ENCODE results near the gene LARGE1. TPM values are rescaled to one million over a fixed set of nuclear protein-coding genes. Genes with fewer than 3 reads are reported as not detected.
"Not testable (repeated sequence)": the region's sequence is repeated elsewhere in the genome, so short reads cannot be mapped to it uniquely, and the experiment has no call there.

LARGE1 gene
- total RNA-seq, 2 donors from 2014 or later: 29.5 to 42.1 TPM

DNA sequence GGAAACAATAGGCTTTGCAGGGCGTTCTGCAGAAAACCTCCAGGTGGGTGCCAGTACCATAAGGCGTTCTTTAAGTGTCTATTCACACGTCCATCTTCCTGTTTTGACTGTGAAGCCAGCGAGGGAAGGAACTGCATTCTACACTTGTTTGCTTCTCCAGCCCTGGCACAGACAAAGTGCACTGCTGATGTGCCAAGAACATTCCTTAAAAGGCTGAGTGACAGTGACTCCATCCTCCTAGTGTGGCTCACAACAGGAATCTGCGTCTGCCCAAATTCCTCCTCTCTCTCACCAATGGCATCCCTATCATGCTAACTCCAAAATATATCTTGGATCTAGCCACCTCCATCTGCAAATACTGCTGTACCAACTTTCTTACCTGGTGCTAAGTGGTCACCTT is 454.7 kb downstream of the LARGE1 start:
- TF ChIP-seq, protein P1, sequence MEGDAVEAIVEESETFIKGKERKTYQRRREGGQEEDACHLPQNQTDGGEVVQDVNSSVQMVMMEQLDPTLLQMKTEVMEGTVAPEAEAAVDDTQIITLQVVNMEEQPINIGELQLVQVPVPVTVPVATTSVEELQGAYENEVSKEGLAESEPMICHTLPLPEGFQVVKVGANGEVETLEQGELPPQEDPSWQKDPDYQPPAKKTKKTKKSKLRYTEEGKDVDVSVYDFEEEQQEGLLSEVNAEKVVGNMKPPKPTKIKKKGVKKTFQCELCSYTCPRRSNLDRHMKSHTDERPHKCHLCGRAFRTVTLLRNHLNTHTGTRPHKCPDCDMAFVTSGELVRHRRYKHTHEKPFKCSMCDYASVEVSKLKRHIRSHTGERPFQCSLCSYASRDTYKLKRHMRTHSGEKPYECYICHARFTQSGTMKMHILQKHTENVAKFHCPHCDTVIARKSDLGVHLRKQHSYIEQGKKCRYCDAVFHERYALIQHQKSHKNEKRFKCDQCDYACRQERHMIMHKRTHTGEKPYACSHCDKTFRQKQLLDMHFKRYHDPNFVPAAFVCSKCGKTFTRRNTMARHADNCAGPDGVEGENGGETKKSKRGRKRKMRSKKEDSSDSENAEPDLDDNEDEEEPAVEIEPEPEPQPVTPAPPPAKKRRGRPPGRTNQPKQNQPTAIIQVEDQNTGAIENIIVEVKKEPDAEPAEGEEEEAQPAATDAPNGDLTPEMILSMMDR (IDR thresholded peaks at IDR 0.05): no peak
- H3K4me1 ChIP-seq (ENCODE audit: control insufficient read depth in 1 of 2, low read depth in 2 of 2): no peaks in the 10 kb centered on the region
- ATAC-seq (ENCODE audit: insufficient number of reproducible peaks, low FRiP score, low read depth) (no peak), DNase-seq (ENCODE audit: low spot score) (no peak)
- no peak overlapping the region for H3K4me3 ChIP-seq
- no peaks in the 10 kb centered on the region for H3K36me3 ChIP-seq
- H3K27me3 ChIP-seq (replicated peaks; ENCODE audit: insufficient read depth): no peaks in the 10 kb centered on the region
- H3K27ac ChIP-seq: no peak overlapping the region
- peaks cover 3% of the 10 kb centered on the region for H3K9me3 ChIP-seq

DNA sequence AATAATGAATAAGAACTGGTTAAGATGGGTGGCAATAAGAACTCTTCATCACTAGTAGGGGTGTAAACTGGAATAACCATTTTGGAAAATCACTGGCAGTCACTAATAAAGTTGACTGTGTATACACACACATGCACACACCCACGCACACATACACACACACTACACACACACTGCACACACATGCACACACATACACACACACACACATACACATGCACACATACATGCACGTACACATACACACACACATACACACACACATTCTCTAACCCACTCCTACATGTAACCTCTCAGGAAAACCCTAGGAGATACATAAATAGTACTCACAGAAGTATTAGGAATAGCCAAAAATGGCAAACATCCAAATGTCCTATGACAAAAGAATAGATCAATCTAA is 455.6 kb downstream of the LARGE1 start:
- no peak for ATAC-seq (ENCODE audit: insufficient number of reproducible peaks, low FRiP score, low read depth)
- DNase-seq (ENCODE audit: low spot score): no peak
- H3K9me3 ChIP-seq: peaks cover 3% of the 10 kb centered on the region

DNA sequence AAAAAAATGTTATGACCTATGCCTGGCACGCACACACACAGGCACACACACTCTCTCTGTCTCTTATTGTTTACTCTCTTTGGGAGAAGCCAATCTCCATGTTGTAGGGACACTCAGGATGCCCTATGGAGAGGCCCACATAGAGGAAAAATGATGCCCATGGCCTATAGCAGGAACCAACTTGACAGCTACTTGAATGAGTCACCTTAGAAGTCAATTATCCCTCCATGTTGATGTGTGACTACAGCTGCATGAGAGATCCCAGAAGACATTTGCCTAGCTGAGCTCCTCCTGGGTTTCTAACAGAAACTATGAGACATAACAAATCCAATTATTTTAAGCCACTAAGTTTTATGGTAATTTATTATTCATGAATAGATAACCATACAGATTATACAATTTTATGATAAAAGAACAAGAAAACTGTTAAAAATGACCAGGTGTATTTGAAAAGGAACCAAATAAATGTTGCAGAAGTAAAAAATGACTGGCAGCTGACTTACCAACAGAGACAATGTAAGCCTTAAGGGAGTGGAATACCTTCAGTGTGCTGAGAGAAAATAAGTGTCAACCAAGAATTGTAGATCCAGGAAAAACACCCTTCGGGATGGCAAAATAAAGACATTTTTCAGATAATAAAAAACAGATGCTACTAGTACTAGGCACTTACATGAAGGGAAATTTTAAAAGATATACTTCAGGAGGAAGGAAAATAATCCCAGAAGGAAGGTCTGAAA is 458.4 kb downstream of the LARGE1 start:
- Histone ChIP-seq H3K27ac (no peak overlapping the region), H3K27me3 (replicated peaks; ENCODE audit: insufficient read depth) (no peaks in the 10 kb centered on the region), H3K36me3 (no peaks in the 10 kb centered on the region), H3K4me1 (ENCODE audit: control insufficient read depth in 1 of 2, low read depth in 2 of 2) (no peaks in the 10 kb centered on the region), H3K9me3 (peaks cover 3% of the 10 kb centered on the region), H3K4me3 (no peak overlapping the region)
- no peak for DNase-seq (ENCODE audit: low spot score)
- no peak for ATAC-seq (ENCODE audit: insufficient number of reproducible peaks, low FRiP score, low read depth)
- TF ChIP-seq, protein P1 (IDR thresholded peaks at IDR 0.05): no peak

More for the DNA sequence above, 455.6 kb downstream of the LARGE1 start:
- no peaks in the 10 kb centered on the region for H3K4me1 ChIP-seq (ENCODE audit: control insufficient read depth in 1 of 2, low read depth in 2 of 2)
- no peak overlapping the region for H3K27ac ChIP-seq
- no peaks in the 10 kb centered on the region for H3K36me3 ChIP-seq
- no peak overlapping the region for H3K4me3 ChIP-seq
- TF ChIP-seq, protein P1 (IDR thresholded peaks at IDR 0.05): no peak
- no peaks in the 10 kb centered on the region for H3K27me3 ChIP-seq (replicated peaks; ENCODE audit: insufficient read depth)

DNA sequence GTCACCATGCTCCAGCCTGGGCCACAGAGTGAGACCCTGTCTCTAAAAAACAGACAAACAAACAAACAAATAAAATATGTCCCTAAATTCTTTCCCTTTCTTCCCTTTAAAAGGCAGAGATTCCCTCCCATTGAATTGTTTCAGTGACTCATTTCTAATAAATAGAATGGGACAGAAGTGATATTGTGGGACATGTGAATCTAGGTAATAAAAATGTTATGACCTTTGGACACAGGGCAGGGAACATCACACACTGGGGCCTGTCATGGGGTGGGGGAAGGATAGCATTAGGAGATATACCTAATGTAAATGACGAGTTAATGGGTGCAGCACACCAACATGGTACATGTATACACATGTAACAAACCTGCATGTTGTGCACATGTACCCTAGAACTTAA is 459.0 kb downstream of the LARGE1 start:
- DNase-seq (ENCODE audit: low spot score); H3K9me3 ChIP-seq; ATAC-seq (ENCODE audit: insufficient number of reproducible peaks, low FRiP score, low read depth): not testable (repeated sequence)

DNA sequence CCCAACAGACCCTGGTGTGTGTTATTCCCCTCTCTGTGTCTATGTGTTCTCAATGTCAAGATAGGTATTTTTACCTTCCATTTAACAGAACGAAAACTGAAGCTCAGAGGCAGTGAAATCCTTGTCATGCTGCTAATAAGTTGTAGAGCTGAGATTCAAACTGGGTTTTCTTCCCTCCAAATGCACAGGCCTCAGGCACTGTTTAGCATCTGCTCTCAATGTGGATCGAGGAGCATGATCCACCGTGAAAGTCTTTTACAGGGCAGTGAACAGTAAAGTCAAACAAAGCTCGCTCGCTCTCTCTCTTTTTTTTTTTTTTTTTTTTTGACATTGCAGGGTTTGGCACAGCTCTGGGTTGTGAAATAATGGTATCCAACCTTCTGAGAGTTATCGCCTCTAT is 461.1 kb downstream of the LARGE1 start:
- Histone ChIP-seq H3K4me1 (ENCODE audit: control insufficient read depth in 1 of 2, low read depth in 2 of 2) (no peaks in the 10 kb centered on the region), H3K4me3 (no peak overlapping the region), H3K9me3 (peaks cover 3% of the 10 kb centered on the region), H3K36me3 (no peaks in the 10 kb centered on the region), H3K27me3 (replicated peaks; ENCODE audit: insufficient read depth) (no peaks in the 10 kb centered on the region), H3K27ac (no peak overlapping the region)
- DNase-seq (ENCODE audit: low spot score) (no peak), ATAC-seq (ENCODE audit: insufficient number of reproducible peaks, low FRiP score, low read depth) (no peak)
- TF ChIP-seq, protein P1 (IDR thresholded peaks at IDR 0.05): no peak

More for the DNA sequence above, 459.0 kb downstream of the LARGE1 start:
- H3K27ac ChIP-seq; H3K36me3 ChIP-seq; H3K4me3 ChIP-seq; H3K27me3 ChIP-seq (replicated peaks; ENCODE audit: insufficient read depth); H3K4me1 ChIP-seq (ENCODE audit: control insufficient read depth in 1 of 2, low read depth in 2 of 2): not testable (repeated sequence)

DNA sequence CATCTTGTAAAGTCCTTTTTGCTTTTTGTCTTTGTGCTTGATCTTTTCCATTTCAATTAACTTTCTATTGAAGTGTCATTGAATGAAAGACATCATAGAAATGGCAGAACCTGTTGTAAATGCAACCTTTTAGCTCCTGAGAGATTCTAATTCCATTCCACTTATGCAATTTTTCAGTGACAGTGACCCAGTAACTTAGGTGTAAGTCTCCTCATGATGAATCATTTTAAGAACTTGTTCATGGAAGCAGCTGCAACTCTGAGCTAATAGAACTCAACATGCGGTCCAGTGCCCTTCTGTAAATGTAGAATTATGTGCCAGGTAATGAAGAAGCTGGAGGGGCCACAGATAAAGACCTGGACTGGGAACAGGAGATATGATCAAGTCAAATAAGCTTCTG is 463.8 kb downstream of the LARGE1 start:
- no peak for ATAC-seq (ENCODE audit: insufficient number of reproducible peaks, low FRiP score, low read depth)

More for the DNA sequence above, 463.8 kb downstream of the LARGE1 start:
- TF ChIP-seq, protein P1 (IDR thresholded peaks at IDR 0.05): no peak
- no peak for DNase-seq (ENCODE audit: low spot score)
- Histone ChIP-seq H3K27ac (no peak overlapping the region), H3K4me3 (no peak overlapping the region), H3K36me3 (no peaks in the 10 kb centered on the region), H3K9me3 (no peaks in the 10 kb centered on the region), H3K4me1 (ENCODE audit: control insufficient read depth in 1 of 2, low read depth in 2 of 2) (no peaks in the 10 kb centered on the region), H3K27me3 (replicated peaks; ENCODE audit: insufficient read depth) (no peaks in the 10 kb centered on the region)
